HEK293 (cell line): ENCODE measurements around the gene PIEZO1.
A peak's percentile ranks its signal among the peaks of the same experiment; 100 is the strongest.

Source experiments
- CTCF ChIA-PET: fragments of 350-600 bp; formaldehyde crosslinking; extraction: SDS; loops from one replicate; lab custom pipeline; 2021; ENCODE audit warnings: antibody characterized with exemption; lab: Yijun Ruan, JAX
- POLR2A ChIA-PET: fragments of 300-600 bp; formaldehyde crosslinking; extraction: SDS; loops from one replicate; lab custom pipeline; 2020; ENCODE audit warnings: antibody characterized with exemption, inconsistent platforms; lab: Yijun Ruan, JAX
- H3K27ac ChIP-seq: fragments of 200-500 bp; sonication (Bioruptor generic); 2 replicates; pipeline ENCODE4 v1.5.1; 2014; ENCODE audit warnings: low read depth, low read length, control low read depth, inconsistent platforms; ENCODE audit errors: extremely low read depth
- H3K36me3 ChIP-seq, 2 experiments: fragments of 200-500 bp in 1 of 2; sonication (Bioruptor generic) in 1 of 2; 1 replicate in 1 of 2; 2 replicates in 1 of 2; pipeline ENCODE4 v1.5.1; 2014 to 2017; ENCODE audit warnings: inconsistent platforms in 2 of 2, low read length in 2 of 2; ENCODE audit not compliant: control insufficient read depth in 2 of 2, insufficient read depth in 1 of 2
- H3K4me1 ChIP-seq: fragments of 200-500 bp; sonication (Bioruptor generic); 2 replicates; pipeline ENCODE4 v1.5.1; 2014; ENCODE audit warnings: mild to moderate bottlenecking, low read length, inconsistent platforms; ENCODE audit not compliant: control insufficient read depth, insufficient read depth
- H3K4me3 ChIP-seq: 2 replicates; pipeline ENCODE4 v1.5.1; 2011; ENCODE audit warnings: low read depth, mild to moderate bottlenecking, control low read depth, low read length, moderate library complexity
- H3K9me3 ChIP-seq: fragments of 200-500 bp; sonication (Bioruptor generic); 2 replicates; pipeline ENCODE4 v1.5.1; 2014; ENCODE audit warnings: low read depth, low read length, inconsistent platforms; ENCODE audit not compliant: control insufficient read depth, insufficient read depth
- GFI1B ChIP-seq: fragments of 450-650 bp; formaldehyde crosslinking; IDR thresholded peaks from 2 replicates; pipeline ENCODE4 v1.5.1; 2016; ENCODE audit warnings: missing biosample characterization, missing genetic modification characterization
- GLIS1 ChIP-seq: fragments of 450-650 bp; formaldehyde crosslinking; IDR thresholded peaks from 2 replicates; pipeline ENCODE4 v1.5.1; 2016; ENCODE audit warnings: missing biosample characterization, missing genetic modification characterization
- KLF1 ChIP-seq: fragments of 450-650 bp; formaldehyde crosslinking; IDR thresholded peaks from 2 replicates; pipeline ENCODE4 v1.5.1; 2016; ENCODE audit warnings: missing biosample characterization, missing genetic modification characterization
- KLF9 ChIP-seq: fragments of 450-650 bp; formaldehyde crosslinking; IDR thresholded peaks from 2 replicates; pipeline ENCODE4 v1.5.1; 2016; ENCODE audit warnings: missing biosample characterization, missing genetic modification characterization, low read depth
- MEIS1 ChIP-seq: sonication (generic); formaldehyde crosslinking; IDR thresholded peaks from 2 replicates; pipeline ENCODE4 v1.8.1; 2022; ENCODE audit warnings: missing genetic modification reagents, mild to moderate bottlenecking, borderline replicate concordance
- TRIM28 ChIP-seq: IDR thresholded peaks from 2 replicates; pipeline ENCODE4 v1.6.1; 2011; ENCODE audit warnings: low read length, control low read depth, borderline replicate concordance
- ZBTB20 ChIP-seq: fragments of 450-650 bp; formaldehyde crosslinking; IDR thresholded peaks from 2 replicates; pipeline ENCODE4 v1.5.1; 2016; ENCODE audit warnings: missing biosample characterization, missing genetic modification characterization
- ZBTB8A ChIP-seq: fragments of 450-650 bp; formaldehyde crosslinking; IDR thresholded peaks from 2 replicates; pipeline ENCODE4 v1.5.1; 2016; ENCODE audit warnings: missing biosample characterization, missing genetic modification characterization
- ZFP41 ChIP-seq: fragments of 450-650 bp; formaldehyde crosslinking; IDR thresholded peaks from 2 replicates; pipeline ENCODE4 v1.5.1; 2016; ENCODE audit warnings: missing biosample characterization, missing genetic modification characterization, borderline replicate concordance
- ZNF133 ChIP-seq: fragments of 450-650 bp; formaldehyde crosslinking; IDR thresholded peaks from 2 replicates; pipeline ENCODE4 v1.5.1; 2016; ENCODE audit warnings: missing biosample characterization, missing genetic modification characterization
- ZNF16 ChIP-seq: fragments of 450-650 bp; formaldehyde crosslinking; IDR thresholded peaks from 2 replicates; pipeline ENCODE4 v1.5.1; 2016; ENCODE audit warnings: low read depth, missing biosample characterization, missing genetic modification characterization
- ZNF174 ChIP-seq: fragments of 450-650 bp; formaldehyde crosslinking; IDR thresholded peaks from 2 replicates; pipeline ENCODE4 v1.5.0; 2017; ENCODE audit warnings: missing biosample characterization, mild to moderate bottlenecking, missing genetic modification characterization
- ZNF23 ChIP-seq: fragments of 450-650 bp; formaldehyde crosslinking; IDR thresholded peaks from 2 replicates; pipeline ENCODE4 v1.5.1; 2016; ENCODE audit warnings: missing biosample characterization, missing genetic modification characterization, borderline replicate concordance
- ZNF292 ChIP-seq: fragments of 450-650 bp; formaldehyde crosslinking; IDR thresholded peaks from 2 replicates; pipeline ENCODE4 v1.5.1; 2016; ENCODE audit warnings: low read depth, missing biosample characterization, missing genetic modification characterization, borderline replicate concordance
- ZNF311 ChIP-seq: fragments of 450-650 bp; formaldehyde crosslinking; IDR thresholded peaks from 2 replicates; pipeline ENCODE4 v1.5.1; 2017; ENCODE audit warnings: missing biosample characterization, missing genetic modification characterization, borderline replicate concordance
- ZNF549 ChIP-seq: fragments of 450-650 bp; IDR thresholded peaks from 2 replicates; pipeline ENCODE4 v1.5.1; 2018; ENCODE audit warnings: missing biosample characterization, missing genetic modification characterization, mild to moderate bottlenecking, inconsistent platforms, moderate library complexity
- ZNF561 ChIP-seq: fragments of 450-650 bp; IDR thresholded peaks from 2 replicates; pipeline ENCODE4 v1.5.1; 2018; ENCODE audit warnings: missing biosample characterization, missing genetic modification characterization, borderline replicate concordance
- ZNF596 ChIP-seq: fragments of 450-650 bp; IDR thresholded peaks from 2 replicates; pipeline ENCODE4 v1.5.0; 2018; ENCODE audit warnings: missing biosample characterization, mild to moderate bottlenecking, missing genetic modification characterization, moderate library complexity
- ZNF610 ChIP-seq: fragments of 450-650 bp; formaldehyde crosslinking; IDR thresholded peaks from 2 replicates; pipeline ENCODE4 v1.5.1; 2016; ENCODE audit warnings: missing biosample characterization, missing genetic modification characterization, borderline replicate concordance
- ZNF664 ChIP-seq: fragments of 450-650 bp; formaldehyde crosslinking; IDR thresholded peaks from 2 replicates; pipeline ENCODE4 v1.5.1; 2016; ENCODE audit warnings: missing biosample characterization, missing genetic modification characterization
- TF ChIP-seq, protein P1 (sequence below): fragments of 450-650 bp; formaldehyde crosslinking; IDR thresholded peaks from 2 replicates; pipeline ENCODE4 v1.5.1; 2016; ENCODE audit warnings: missing biosample characterization, missing genetic modification characterization
- TF ChIP-seq, protein P2 (sequence below): fragments of 450-650 bp; formaldehyde crosslinking; IDR thresholded peaks from 2 replicates; pipeline ENCODE4 v1.5.1; 2016; ENCODE audit warnings: missing biosample characterization, missing genetic modification characterization
- TF ChIP-seq, protein P3 (sequence below): fragments of 450-650 bp; formaldehyde crosslinking; conservative IDR thresholded peaks from 2 replicates; pipeline ENCODE4 v1.5.1; 2016; ENCODE audit warnings: low read depth, missing biosample characterization, missing genetic modification characterization

Gene PIEZO1

DNA sequence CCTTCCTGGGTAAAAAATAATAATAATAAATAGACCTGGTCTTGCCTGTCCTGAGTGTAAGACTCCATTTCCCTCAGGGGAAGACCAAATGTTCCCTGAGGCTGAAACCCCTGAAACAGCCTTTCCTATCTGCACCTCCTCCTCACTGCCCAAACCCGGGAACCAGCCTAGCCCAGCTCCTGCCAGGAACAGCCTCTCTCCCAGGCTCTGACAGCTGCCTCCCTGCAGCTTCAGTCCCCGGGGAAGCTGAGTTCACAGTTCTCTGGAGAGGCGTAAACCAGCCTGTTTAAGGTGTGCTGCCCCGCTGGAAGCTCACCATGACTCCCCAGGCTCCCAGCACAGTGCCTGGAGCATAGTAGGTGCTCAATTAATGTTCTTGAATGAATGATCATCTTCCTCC lies 11.3 kb upstream of the PIEZO1 start:
- H3K4me3 ChIP-seq, result no peak overlapping the region
- TF ChIP-seq GLIS1 (tag by site-specific recombination), result no peak
- no peak for TF ChIP-seq MEIS1 (CRISPR knock-in tag)
- TF ChIP-seq, protein P1, sequence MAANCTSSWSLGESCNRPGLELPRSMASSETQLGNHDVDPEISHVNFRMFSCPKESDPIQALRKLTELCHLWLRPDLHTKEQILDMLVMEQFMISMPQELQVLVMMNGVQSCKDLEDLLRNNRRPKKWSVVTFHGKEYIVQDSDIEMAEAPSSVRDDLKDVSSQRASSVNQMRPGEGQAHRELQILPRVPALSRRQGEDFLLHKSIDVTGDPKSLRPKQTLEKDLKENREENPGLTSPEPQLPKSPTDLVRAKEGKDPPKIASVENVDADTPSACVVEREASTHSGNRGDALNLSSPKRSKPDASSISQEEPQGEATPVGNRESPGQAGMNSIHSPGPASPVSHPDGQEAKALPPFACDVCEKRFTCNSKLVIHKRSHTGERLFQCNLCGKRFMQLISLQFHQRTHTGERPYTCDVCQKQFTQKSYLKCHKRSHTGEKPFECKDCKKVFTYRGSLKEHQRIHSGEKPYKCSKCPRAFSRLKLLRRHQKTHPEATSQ (tag by site-specific recombination), result no peak
- no peak for TF ChIP-seq ZNF133 (tag by site-specific recombination)
- TF ChIP-seq, protein P2, sequence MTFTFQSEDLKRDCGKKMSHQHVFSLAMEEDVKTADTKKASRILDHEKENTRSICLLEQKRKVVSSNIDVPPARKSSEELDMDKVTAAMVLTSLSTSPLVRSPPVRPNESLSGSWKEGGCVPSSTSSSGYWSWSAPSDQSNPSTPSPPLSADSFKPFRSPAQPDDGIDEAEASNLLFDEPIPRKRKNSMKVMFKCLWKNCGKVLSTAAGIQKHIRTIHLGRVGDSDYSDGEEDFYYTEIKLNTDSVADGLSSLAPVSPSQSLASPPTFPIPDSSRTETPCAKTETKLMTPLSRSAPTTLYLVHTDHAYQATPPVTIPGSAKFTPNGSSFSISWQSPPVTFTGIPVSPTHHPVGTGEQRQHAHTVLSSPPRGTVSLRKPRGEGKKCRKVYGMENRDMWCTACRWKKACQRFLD (tag by site-specific recombination), result no peak
- TF ChIP-seq ZNF664, result peak; percentile 42; the same call in 1 of the 2 replicates
- TF ChIP-seq ZNF292 (tag by site-specific recombination), result no peak
- TF ChIP-seq ZNF16 (tag by site-specific recombination), result no peak
- TF ChIP-seq ZNF561 (tag by site-specific recombination), result no peak
- TF ChIP-seq ZFP41 (tag by site-specific recombination), result no peak
- peak; percentile 69 for TF ChIP-seq ZBTB20 (tag by site-specific recombination)
- no peak for TF ChIP-seq GFI1B
- no peak for TF ChIP-seq ZNF23
- no peak for TF ChIP-seq ZNF596 (tag by site-specific recombination)
- no peak for TF ChIP-seq ZNF610 (tag by site-specific recombination)
- TF ChIP-seq ZNF549 (tag by site-specific recombination), result no peak
- no peak for TF ChIP-seq ZNF174 (tag by site-specific recombination)
- TF ChIP-seq, all 188 proteins: peak for 2
- ChIA-PET POLR2A (interaction anchor here (1.2 kb wide), 1 partner anchor 11 kb away, joined by 4 read pairs; the partner anchor contains the start of gene PIEZO1), CTCF (interaction anchor here (0.6 kb wide), 1 partner anchor 13 kb away, joined by 3 read pairs; no protein-coding TSS in a partner anchor)
- no peaks in the 10 kb centered on the region for H3K4me1 ChIP-seq
- H3K36me3 ChIP-seq, result peaks cover 0 to 8% of the 10 kb centered on the region in 2 experiments; a peak in 1 of 3 replicates
- no peaks in the 10 kb centered on the region for H3K9me3 ChIP-seq
- H3K27ac ChIP-seq, result no peak overlapping the region

GRCh38 chr16:88793251-88793954 lies 8.4 kb upstream of the PIEZO1 start:
- no peak overlapping the region for H3K4me3 ChIP-seq
- peaks cover 4% of the 10 kb centered on the region; the same call in 1 of the 2 replicates for H3K4me1 ChIP-seq
- CTCF ChIA-PET, result interaction anchor here (0.5 to 1.9 kb wide), 2 partner anchors 56 to 374 kb away, joined by 3 to 11 read pairs; no protein-coding TSS in a partner anchor
- H3K9me3 ChIP-seq, result no peaks in the 10 kb centered on the region
- POLR2A ChIA-PET, result interaction anchor here (0.9 to 1.7 kb wide), 2 partner anchors 16 to 18 kb away, joined by 3 to 6 read pairs; partner anchors contain the start of gene APRT
- no peaks in the 10 kb centered on the region for H3K36me3 ChIP-seq
- TF ChIP-seq TRIM28 (no peak), ZNF311 (tag by site-specific recombination) (no peak), ZBTB20 (tag by site-specific recombination) (peak; percentile 43; the same call in 1 of the 2 replicates), KLF9 (tag by site-specific recombination) (no peak), KLF1 (tag by site-specific recombination) (peak; percentile 78), ZBTB8A (tag by site-specific recombination) (0 out of 2 replicates have a peak, but pooled peaks have one; percentile 13)
- TF ChIP-seq, protein P3, sequence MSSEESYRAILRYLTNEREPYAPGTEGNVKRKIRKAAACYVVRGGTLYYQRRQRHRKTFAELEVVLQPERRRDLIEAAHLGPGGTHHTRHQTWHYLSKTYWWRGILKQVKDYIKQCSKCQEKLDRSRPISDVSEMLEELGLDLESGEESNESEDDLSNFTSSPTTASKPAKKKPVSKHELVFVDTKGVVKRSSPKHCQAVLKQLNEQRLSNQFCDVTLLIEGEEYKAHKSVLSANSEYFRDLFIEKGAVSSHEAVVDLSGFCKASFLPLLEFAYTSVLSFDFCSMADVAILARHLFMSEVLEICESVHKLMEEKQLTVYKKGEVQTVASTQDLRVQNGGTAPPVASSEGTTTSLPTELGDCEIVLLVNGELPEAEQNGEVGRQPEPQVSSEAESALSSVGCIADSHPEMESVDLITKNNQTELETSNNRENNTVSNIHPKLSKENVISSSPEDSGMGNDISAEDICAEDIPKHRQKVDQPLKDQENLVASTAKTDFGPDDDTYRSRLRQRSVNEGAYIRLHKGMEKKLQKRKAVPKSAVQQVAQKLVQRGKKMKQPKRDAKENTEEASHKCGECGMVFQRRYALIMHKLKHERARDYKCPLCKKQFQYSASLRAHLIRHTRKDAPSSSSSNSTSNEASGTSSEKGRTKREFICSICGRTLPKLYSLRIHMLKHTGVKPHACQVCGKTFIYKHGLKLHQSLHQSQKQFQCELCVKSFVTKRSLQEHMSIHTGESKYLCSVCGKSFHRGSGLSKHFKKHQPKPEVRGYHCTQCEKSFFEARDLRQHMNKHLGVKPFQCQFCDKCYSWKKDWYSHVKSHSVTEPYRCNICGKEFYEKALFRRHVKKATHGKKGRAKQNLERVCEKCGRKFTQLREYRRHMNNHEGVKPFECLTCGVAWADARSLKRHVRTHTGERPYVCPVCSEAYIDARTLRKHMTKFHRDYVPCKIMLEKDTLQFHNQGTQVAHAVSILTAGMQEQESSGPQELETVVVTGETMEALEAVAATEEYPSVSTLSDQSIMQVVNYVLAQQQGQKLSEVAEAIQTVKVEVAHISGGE (tag by site-specific recombination), result no peak
- H3K27ac ChIP-seq, result no peak overlapping the region
